HCT116 (cell line): ENCODE results near the gene TMEM242. TPM values are rescaled to one million over a fixed set of nuclear protein-coding genes. Genes with fewer than 3 reads are reported as not detected.

Experiments used
- ATAC-seq: fragments of 200-7000 bp; cut with Tn5 transposase; 2 replicates; pipeline ENCODE4 v1.9.1; 2020; ENCODE audit warnings: mild to moderate bottlenecking, moderate library complexity
- BruUV-seq: library from RNA; stranded (reverse); fragments of 400-500 nt; replicated peaks from 2 replicates; lab custom pipeline; 2021; lab: Mats Ljungman, UMichigan
- CTCF ChIA-PET: fragments of 300-600 bp; sonication (Branson Sonifier 250); formaldehyde crosslinking; loops from one replicate; lab custom pipeline; 2021; ENCODE audit warnings: antibody characterized with exemption; lab: Charles Lee
- POLR2A ChIA-PET: fragments of 300-600, 350-600 bp; sonication (Branson Sonifier 250); formaldehyde crosslinking; loops from one replicate; lab custom pipeline; 2021; ENCODE audit warnings: antibody characterized with exemption; lab: Charles Lee
- RAD21 ChIA-PET, 2 experiments: fragments of 300-600 bp; sonication (Branson Sonifier 250); formaldehyde crosslinking; loops; one replicate each; lab custom pipeline; 2023; ENCODE audit warnings: low total read pairs in 2 of 2; ENCODE audit not compliant: uncharacterized antibody in 2 of 2, unreplicated experiment in 2 of 2, low non-redundant PET in 1 of 2; lab: Charles Lee
- DNase-seq: peaks from one replicate; pipeline ENCODE4 v3.0.0-alpha.2; 2010; ENCODE audit warnings: low read depth, low spot score
- H2AFZ ChIP-seq: fragments of 200-600 bp; shearing (Covaris generic), sonication (generic); 2 replicates; pipeline ENCODE4 v1.6.1; 2017; ENCODE audit warnings: low read depth, mixed run types, mixed read lengths, antibody characterized with exemption, low read length; ENCODE audit not compliant: poor library complexity, severe bottlenecking
- H3K27ac ChIP-seq: 2 replicates; pipeline ENCODE4 v1.5.1; 2012; ENCODE audit warnings: low read depth, low read length
- H3K27me3 ChIP-seq: fragments of 200-600 bp; sonication (generic); 2 replicates; pipeline ENCODE4 v1.6.1; 2016; ENCODE audit warnings: mixed run types, low read length, mixed read lengths; ENCODE audit not compliant: insufficient read depth
- H3K36me3 ChIP-seq, 2 experiments: fragments of 200-500 bp in 1 of 2; fragments of 200-600 bp in 1 of 2; sonication (Bioruptor generic) in 1 of 2; sonication (generic) in 1 of 2; 2 replicates each; pipeline versions ENCODE4 v1.5.1 to v1.6.1; 2014 to 2016; ENCODE audit warnings: low read length in 2 of 2, inconsistent platforms in 1 of 2, mixed read lengths in 1 of 2, mixed run types in 1 of 2; ENCODE audit not compliant: insufficient read depth in 2 of 2, control insufficient read depth in 1 of 2
- H3K4me1 ChIP-seq, 2 experiments: fragments of 200-600 bp in 1 of 2; sonication (generic) in 1 of 2; 2 replicates each; pipeline versions ENCODE4 v1.5.1 to v1.6.1; 2012 to 2017; ENCODE audit warnings: low read length in 2 of 2, inconsistent platforms in 1 of 2, mild to moderate bottlenecking in 1 of 2, mixed read lengths in 1 of 2, mixed run types in 1 of 2, moderate library complexity in 1 of 2; ENCODE audit not compliant: insufficient read depth in 2 of 2, control insufficient read depth in 1 of 2
- H3K4me2 ChIP-seq: fragments of 200-600 bp; sonication (generic); 2 replicates; pipeline ENCODE4 v1.6.1; 2017; ENCODE audit warnings: mixed run types, low read length, mixed read lengths
- H3K4me3 ChIP-seq, 2 experiments: fragments of 200-600 bp in 1 of 2; sonication (generic) in 1 of 2; replicated peaks in 1 of 2; 2 replicates each; pipeline ENCODE4 v1.5.1; 2011 to 2016; ENCODE audit warnings: low read length in 2 of 2, control low read depth in 1 of 2, low read depth in 1 of 2, mild to moderate bottlenecking in 1 of 2, mixed read lengths in 1 of 2, mixed run types in 1 of 2
- H3K79me2 ChIP-seq: fragments of 200-600 bp; sonication (generic); 2 replicates; pipeline ENCODE4 v1.6.1; 2017; ENCODE audit warnings: mild to moderate bottlenecking, mixed run types, low read length, moderate library complexity, mixed read lengths; ENCODE audit not compliant: insufficient read depth
- H3K9ac ChIP-seq: fragments of 200-600 bp; sonication (generic); 2 replicates; pipeline ENCODE4 v1.6.1; 2016; ENCODE audit warnings: low read length, mixed read lengths
- H3K9me2 ChIP-seq: fragments of 200-600 bp; sonication (generic), shearing (Covaris generic); 2 replicates; pipeline ENCODE4 v1.6.1; 2017; ENCODE audit warnings: mixed run types, mild to moderate bottlenecking, moderate library complexity; ENCODE audit not compliant: insufficient read depth
- H3K9me3 ChIP-seq, 2 experiments: fragments of 200-500 bp in 1 of 2; fragments of 200-600 bp in 1 of 2; sonication (Bioruptor generic) in 1 of 2; sonication (generic) in 1 of 2; 2 replicates each; pipeline ENCODE4 v1.6.1; 2014 to 2017; ENCODE audit warnings: low read length in 2 of 2, mixed read lengths in 2 of 2, inconsistent platforms in 1 of 2, low read depth in 1 of 2, mild to moderate bottlenecking in 1 of 2, mixed run types in 1 of 2, moderate library complexity in 1 of 2; ENCODE audit not compliant: control insufficient read depth in 1 of 2, insufficient read depth in 1 of 2
- H4K20me1 ChIP-seq: fragments of 200-600 bp; sonication (generic), shearing (Covaris generic); 2 replicates; pipeline ENCODE4 v1.6.1; 2017; ENCODE audit warnings: mixed run types, mild to moderate bottlenecking, moderate library complexity; ENCODE audit not compliant: insufficient read depth
- ELF1 ChIP-seq: IDR thresholded peaks from 2 replicates; pipeline ENCODE4 v1.6.1; 2012; ENCODE audit warnings: low read depth, borderline replicate concordance
- POLR2AphosphoS5 ChIP-seq: IDR thresholded peaks from 2 replicates; pipeline ENCODE4 v1.6.1; 2011; ENCODE audit warnings: mild to moderate bottlenecking, low read depth, low read length, moderate library complexity
- SP1 ChIP-seq: IDR thresholded peaks from 2 replicates; pipeline ENCODE4 v1.6.1; 2012; ENCODE audit warnings: low read depth
- intact Hi-C: fragments of 100-400 bp; cut with micrococcal nuclease; formaldehyde crosslinking; loops from 2 replicates; pipeline ENCODE4 v1.10.0; 2022
- total RNA-seq: library from RNA; stranded (reverse); gene quantifications from one replicate; pipeline ENCODE4 v1.2.1, GENCODE V29; 2021; ENCODE audit not compliant: unreplicated experiment
- TF ChIP-seq, protein P1 (sequence below): IDR thresholded peaks from 2 replicates; pipeline ENCODE4 v1.6.1; 2011; ENCODE audit warnings: mild to moderate bottlenecking, low read length, moderate library complexity; ENCODE audit not compliant: insufficient replicate concordance; ENCODE audit errors: extremely low read depth
- TF ChIP-seq, protein P2 (sequence below), 3 experiments: fragments of 200-600 bp in 1 of 3; sonication (generic) in 1 of 3; IDR thresholded peaks in 2 of 3; conservative IDR thresholded peaks in 1 of 3; 2 replicates each; pipeline ENCODE4 v1.5.1; 2012 to 2017; ENCODE audit warnings: low read depth in 2 of 3, low read length in 2 of 3, antibody characterized with exemption in 1 of 3, borderline replicate concordance in 1 of 3, control low read depth in 1 of 3, mild to moderate bottlenecking in 1 of 3, mixed read lengths in 1 of 3, mixed run types in 1 of 3, moderate library complexity in 1 of 3; ENCODE audit not compliant: insufficient read depth in 1 of 3

Gene TMEM242
- total RNA-seq, 1 experiment from 2014 or later, result 11.6 TPM

GRCh38 chr6:157269261-157269794 lies 54.0 kb downstream of the TMEM242 start:
- ATAC-seq, result no peak
- RAD21 ChIA-PET, result no interaction called here
- no peaks in the 10 kb centered on the region for H3K27me3 ChIP-seq
- no peak overlapping the region for H3K27ac ChIP-seq
- H2AFZ ChIP-seq, result no peak overlapping the region
- H3K4me3 ChIP-seq, result no peak overlapping the region
- H3K79me2 ChIP-seq, result no peaks in the 10 kb centered on the region
- H3K4me1 ChIP-seq, result peaks cover 7 to 18% of the 10 kb centered on the region in 2 experiments; a peak in 3 of 4 replicates
- H3K36me3 ChIP-seq, result no peaks in the 10 kb centered on the region
- DNase-seq, result no peak
- H4K20me1 ChIP-seq, result no peaks in the 10 kb centered on the region
- BruUV-seq, result no TSS peak
- TF ChIP-seq, protein P1, sequence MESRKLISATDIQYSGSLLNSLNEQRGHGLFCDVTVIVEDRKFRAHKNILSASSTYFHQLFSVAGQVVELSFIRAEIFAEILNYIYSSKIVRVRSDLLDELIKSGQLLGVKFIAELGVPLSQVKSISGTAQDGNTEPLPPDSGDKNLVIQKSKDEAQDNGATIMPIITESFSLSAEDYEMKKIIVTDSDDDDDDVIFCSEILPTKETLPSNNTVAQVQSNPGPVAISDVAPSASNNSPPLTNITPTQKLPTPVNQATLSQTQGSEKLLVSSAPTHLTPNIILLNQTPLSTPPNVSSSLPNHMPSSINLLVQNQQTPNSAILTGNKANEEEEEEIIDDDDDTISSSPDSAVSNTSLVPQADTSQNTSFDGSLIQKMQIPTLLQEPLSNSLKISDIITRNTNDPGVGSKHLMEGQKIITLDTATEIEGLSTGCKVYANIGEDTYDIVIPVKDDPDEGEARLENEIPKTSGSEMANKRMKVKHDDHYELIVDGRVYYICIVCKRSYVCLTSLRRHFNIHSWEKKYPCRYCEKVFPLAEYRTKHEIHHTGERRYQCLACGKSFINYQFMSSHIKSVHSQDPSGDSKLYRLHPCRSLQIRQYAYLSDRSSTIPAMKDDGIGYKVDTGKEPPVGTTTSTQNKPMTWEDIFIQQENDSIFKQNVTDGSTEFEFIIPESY, result no peak
- no peak for TF ChIP-seq SP1
- no peak for TF ChIP-seq POLR2AphosphoS5
- no peak for TF ChIP-seq ELF1
- TF ChIP-seq, protein P2, sequence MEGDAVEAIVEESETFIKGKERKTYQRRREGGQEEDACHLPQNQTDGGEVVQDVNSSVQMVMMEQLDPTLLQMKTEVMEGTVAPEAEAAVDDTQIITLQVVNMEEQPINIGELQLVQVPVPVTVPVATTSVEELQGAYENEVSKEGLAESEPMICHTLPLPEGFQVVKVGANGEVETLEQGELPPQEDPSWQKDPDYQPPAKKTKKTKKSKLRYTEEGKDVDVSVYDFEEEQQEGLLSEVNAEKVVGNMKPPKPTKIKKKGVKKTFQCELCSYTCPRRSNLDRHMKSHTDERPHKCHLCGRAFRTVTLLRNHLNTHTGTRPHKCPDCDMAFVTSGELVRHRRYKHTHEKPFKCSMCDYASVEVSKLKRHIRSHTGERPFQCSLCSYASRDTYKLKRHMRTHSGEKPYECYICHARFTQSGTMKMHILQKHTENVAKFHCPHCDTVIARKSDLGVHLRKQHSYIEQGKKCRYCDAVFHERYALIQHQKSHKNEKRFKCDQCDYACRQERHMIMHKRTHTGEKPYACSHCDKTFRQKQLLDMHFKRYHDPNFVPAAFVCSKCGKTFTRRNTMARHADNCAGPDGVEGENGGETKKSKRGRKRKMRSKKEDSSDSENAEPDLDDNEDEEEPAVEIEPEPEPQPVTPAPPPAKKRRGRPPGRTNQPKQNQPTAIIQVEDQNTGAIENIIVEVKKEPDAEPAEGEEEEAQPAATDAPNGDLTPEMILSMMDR (IDR thresholded peaks at IDR 0.05 in 2 of 3, conservative IDR thresholded peaks at IDR 0.05 in 1 of 3; ENCODE audit: borderline replicate concordance in 1 of 3, insufficient read depth in 1 of 3, low read depth in 2 of 3, low read length in 2 of 3), result no peak
- H3K9me2 ChIP-seq, result no peaks in the 10 kb centered on the region
- CTCF ChIA-PET, result no interaction called here
- no peak overlapping the region for H3K9ac ChIP-seq
- no peaks in the 10 kb centered on the region; a peak in 1 of 4 replicates for H3K9me3 ChIP-seq
- no peak overlapping the region for H3K4me2 ChIP-seq
- POLR2A ChIA-PET, result no interaction called here
- intact Hi-C loops, result no loop called here
